IMR-90 (cell line): ENCODE measurements around the gene FGF7. TPM values are rescaled to one million over a fixed set of nuclear protein-coding genes. Genes with fewer than 3 reads are reported as not detected.

Experiments
- ATAC-seq: fragments of 200-7000 bp; cut with Tn5 transposase; 2 replicates; pipeline ENCODE4 v1.9.1; 2020; ENCODE audit warnings: low read depth, mild to moderate bottlenecking, moderate library complexity
- BruUV-seq: library from RNA; stranded (reverse); fragments of 400-500 nt; replicated peaks from 2 replicates; lab custom pipeline; 2021; lab: Mats Ljungman, UMichigan
- CTCF ChIA-PET: fragments of 300-600 bp; formaldehyde crosslinking; extraction: SDS; loops from one replicate; lab custom pipeline; 2021; ENCODE audit warnings: antibody characterized with exemption; lab: Yijun Ruan, JAX
- POLR2A ChIA-PET: fragments of 300-600 bp; sonication (Branson Sonifier 250); formaldehyde crosslinking; loops from one replicate; lab custom pipeline; 2022; ENCODE audit warnings: antibody characterized with exemption; ENCODE audit not compliant: unreplicated experiment; lab: Charles Lee
- DNase-seq: peaks from one replicate; pipeline ENCODE4 v3.0.0; 2013
- H2AFZ ChIP-seq: replicated peaks from 2 replicates; pipeline ENCODE3; 2013; ENCODE audit warnings: low read length, mild to moderate bottlenecking; ENCODE audit not compliant: poor library complexity
- H2AK5ac ChIP-seq: 2 replicates; pipeline ENCODE4 v1.6.1; 2013; ENCODE audit warnings: low read depth, low read length, inconsistent platforms
- H2AK9ac ChIP-seq: replicated peaks from 2 replicates; pipeline ENCODE3; 2013; ENCODE audit warnings: mild to moderate bottlenecking, low read depth, low read length, moderate library complexity; ENCODE audit not compliant: poor library complexity
- H2BK120ac ChIP-seq: 2 replicates; pipeline ENCODE4 v1.6.1; 2013; ENCODE audit warnings: low read depth, low read length, inconsistent platforms
- H2BK15ac ChIP-seq: 3 replicates; pipeline ENCODE4 v1.6.1; 2013; ENCODE audit warnings: low read depth, low read length, inconsistent platforms
- H2BK20ac ChIP-seq: 2 replicates; pipeline ENCODE4 v1.6.1; 2013; ENCODE audit warnings: low read depth, mild to moderate bottlenecking, inconsistent platforms, low read length, moderate library complexity
- H2BK5ac ChIP-seq: 2 replicates; pipeline ENCODE4 v1.6.1; 2013; ENCODE audit warnings: mild to moderate bottlenecking, low read depth, low read length, inconsistent platforms; ENCODE audit not compliant: poor library complexity, severe bottlenecking
- H3K14ac ChIP-seq: replicated peaks from 2 replicates; pipeline ENCODE4 v1.6.1; 2013; ENCODE audit warnings: low read depth, low read length, inconsistent platforms
- H3K18ac ChIP-seq: 2 replicates; pipeline ENCODE4 v1.6.1; 2013; ENCODE audit warnings: low read depth, low read length, control low read depth
- H3K23ac ChIP-seq: 2 replicates; pipeline ENCODE4 v1.6.1; 2013; ENCODE audit warnings: low read depth, low read length, inconsistent platforms
- H3K27ac ChIP-seq: 2 replicates; pipeline ENCODE4 v1.5.1; 2013; ENCODE audit warnings: mild to moderate bottlenecking, control low read depth, low read length; ENCODE audit not compliant: insufficient read depth
- H3K27me3 ChIP-seq: 2 replicates; pipeline ENCODE4 v1.6.1; 2013; ENCODE audit warnings: low read length; ENCODE audit not compliant: control insufficient read depth, insufficient read depth
- H3K36me3 ChIP-seq: 2 replicates; pipeline ENCODE4 v1.6.1; 2013; ENCODE audit warnings: low read length, mixed read lengths; ENCODE audit not compliant: control insufficient read depth, insufficient read depth
- H3K4ac ChIP-seq: 2 replicates; pipeline ENCODE4 v1.6.1; 2013; ENCODE audit warnings: low read depth, low read length, inconsistent platforms
- H3K4me1 ChIP-seq: 2 replicates; pipeline ENCODE4 v1.6.1; 2013; ENCODE audit warnings: low read length, mixed read lengths; ENCODE audit not compliant: control insufficient read depth, insufficient read depth
- H3K4me2 ChIP-seq: 2 replicates; pipeline ENCODE4 v1.6.1; 2013; ENCODE audit warnings: low read depth, mild to moderate bottlenecking, control low read depth, low read length, moderate library complexity
- H3K4me3 ChIP-seq: 2 replicates; pipeline ENCODE4 v1.5.1; 2013; ENCODE audit warnings: low read depth, mild to moderate bottlenecking, control low read depth, low read length, moderate library complexity; ENCODE audit not compliant: insufficient read depth
- H3K56ac ChIP-seq: 2 replicates; pipeline ENCODE4 v1.6.1; 2013; ENCODE audit warnings: low read length, inconsistent platforms; ENCODE audit not compliant: insufficient read depth; ENCODE audit errors: extremely low read depth
- H3K79me1 ChIP-seq, 2 experiments: 2 replicates each; pipeline ENCODE4 v1.6.1; 2013; ENCODE audit warnings: low read length in 2 of 2, inconsistent platforms in 1 of 2, low read depth in 1 of 2
- H3K9ac ChIP-seq: 2 replicates; pipeline ENCODE4 v1.6.1; 2013; ENCODE audit warnings: low read depth, low read length, control low read depth
- H3K9me1 ChIP-seq: 2 replicates; pipeline ENCODE4 v1.6.1; 2013; ENCODE audit warnings: low read length, inconsistent platforms; ENCODE audit not compliant: insufficient read depth
- H3K9me3 ChIP-seq: 2 replicates; pipeline ENCODE4 v1.6.1; 2013; ENCODE audit warnings: low read length; ENCODE audit not compliant: control insufficient read depth, insufficient read depth
- H4K20me1 ChIP-seq: 2 replicates; pipeline ENCODE4 v1.6.1; 2013; ENCODE audit warnings: low read length, inconsistent platforms; ENCODE audit not compliant: insufficient read depth
- H4K5ac ChIP-seq: 2 replicates; pipeline ENCODE4 v1.6.1; 2013; ENCODE audit warnings: mild to moderate bottlenecking, low read depth, low read length, control low read depth
- H4K8ac ChIP-seq, 2 experiments: 2 replicates each; pipeline ENCODE4 v1.6.1; 2013; ENCODE audit warnings: low read depth in 2 of 2, low read length in 2 of 2, control low read depth in 1 of 2, inconsistent platforms in 1 of 2
- H4K91ac ChIP-seq: 2 replicates; pipeline ENCODE4 v1.6.1; 2013; ENCODE audit warnings: low read depth, low read length, inconsistent platforms; ENCODE audit not compliant: insufficient read depth
- BHLHE40 ChIP-seq: fragments of 150-350 bp; IDR thresholded peaks from 2 replicates; pipeline ENCODE4 v1.6.1; 2016; ENCODE audit warnings: mild to moderate bottlenecking, low read depth, low read length
- CEBPB ChIP-seq: IDR thresholded peaks from 2 replicates; pipeline ENCODE4 v1.6.1; 2012; ENCODE audit warnings: low read depth, low read length, improper control_type of control experiment
- CHD1 ChIP-seq: IDR thresholded peaks from 2 replicates; pipeline ENCODE4 v1.6.1; 2012; ENCODE audit warnings: low read depth, low read length, improper control_type of control experiment
- FOS ChIP-seq: fragments of 150-350 bp; IDR thresholded peaks from 2 replicates; pipeline ENCODE4 v1.6.1; 2016; ENCODE audit warnings: low read depth, low read length
- MXI1 ChIP-seq: IDR thresholded peaks from 2 replicates; pipeline ENCODE4 v1.6.1; 2012; ENCODE audit warnings: low read depth, mild to moderate bottlenecking, low read length, moderate library complexity, borderline replicate concordance
- RCOR1 ChIP-seq: IDR thresholded peaks from 2 replicates; pipeline ENCODE4 v1.6.1; 2012; ENCODE audit warnings: mild to moderate bottlenecking, low read length, improper control_type of control experiment; ENCODE audit not compliant: insufficient replicate concordance
- WGBS, 2 experiments: methylation state at CpG; one replicate each; pipeline versions ENCODE4 v1.1.5 to v1.1.7; 2013; ENCODE audit warnings: missing lambda C conversion rate in 2 of 2; ENCODE audit not compliant: insufficient read length in 1 of 2; ENCODE audit errors: extremely low coverage in 2 of 2; 5-methylcytosine and 5-hydroxymethylcytosine counted together
- dilution Hi-C: fragments of 300-500 bp; cut with HindIII; formaldehyde crosslinking; loops from one replicate; pipeline ENCODE4 v1.14.3; 2018; ENCODE audit warnings: low sequenced_read_pairs; ENCODE audit not compliant: unreplicated experiment
- in situ Hi-C: fragments of 300-500 bp; cut with MboI; formaldehyde crosslinking; loops from 3 replicates; pipeline ENCODE4 v1.14.3; 2019; ENCODE audit warnings: low sequenced_read_pairs, inconsistent platforms, mixed read lengths
- intact Hi-C: fragments of 100-400 bp; cut with micrococcal nuclease; formaldehyde crosslinking; loops from 2 replicates; pipeline ENCODE4 v1.10.0; 2022
- polyA plus RNA-seq, 3 experiments: library from polyadenylated mRNA; depleted of rRNA; stranded (reverse); fragments of >200 nt; gene quantifications; 2 replicates each; pipeline ENCODE4 v1.2.3, GENCODE V29; 2012; ENCODE audit warnings: low replicate concordance in 1 of 3
- total RNA-seq: library from RNA; depleted of rRNA; stranded (reverse); fragments of >200 nt; gene quantifications from 2 replicates; pipeline ENCODE4 v1.2.3, GENCODE V29; 2012
- TF ChIP-seq, protein P1 (sequence below): fragments of 150-350 bp; IDR thresholded peaks from 2 replicates; pipeline ENCODE4 v1.6.1; 2017; ENCODE audit warnings: mild to moderate bottlenecking, antibody characterized with exemption, low read length, low read depth
- TF ChIP-seq, protein P2 (sequence below): conservative IDR thresholded peaks from 2 replicates; pipeline ENCODE4 v1.5.1; 2012; ENCODE audit warnings: mild to moderate bottlenecking, low read depth, low read length, improper control_type of control experiment

Gene FGF7
- total and polyA plus RNA-seq, 2 of the 4 experiments (the other 2 are of a cell fraction), result 27.3 to 34.8 TPM

DNA sequence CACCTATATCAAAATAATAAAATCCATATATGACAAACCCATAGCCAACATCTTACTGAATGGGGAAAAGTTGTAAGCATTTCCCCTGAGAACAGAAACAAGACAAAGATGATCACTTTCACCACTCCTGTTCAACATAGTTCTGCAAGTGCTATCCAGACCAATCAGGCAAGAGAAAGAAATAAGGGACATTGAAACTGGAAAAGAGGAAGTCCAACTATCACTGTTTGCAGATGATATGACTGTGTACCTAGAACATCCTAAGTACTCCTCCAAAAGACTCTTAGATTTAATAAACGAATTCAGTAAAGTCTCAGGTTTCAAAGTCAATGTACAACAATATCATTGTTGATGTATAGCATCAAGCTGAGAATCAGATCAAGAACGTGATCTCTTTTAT is 35.6 kb upstream of the FGF7 start:
- no peak overlapping the region for H3K4me2 ChIP-seq
- no peak overlapping the region for H4K91ac ChIP-seq
- no peak overlapping the region for H3K4me3 ChIP-seq
- no peak overlapping the region for H2AFZ ChIP-seq
- no peak overlapping the region for H3K27ac ChIP-seq
- no peaks in the 10 kb centered on the region for H3K27me3 ChIP-seq
- H4K20me1 ChIP-seq, result no peaks in the 10 kb centered on the region
- in situ Hi-C loops (no loop called here), intact Hi-C loops (no loop called here), dilution Hi-C loops (no loop called here)
- H2AK5ac ChIP-seq, result no peak overlapping the region
- no peak overlapping the region for H2BK5ac ChIP-seq
- no CpG with 5 or more reads among the region's 2 CpGs for WGBS, 2 experiments
- DNase-seq (no peak), ATAC-seq (no peak)
- BruUV-seq, result no TSS peak
- H3K4me1 ChIP-seq, result peaks cover 5% of the 10 kb centered on the region
- H3K14ac ChIP-seq, result no peak overlapping the region
- H2AK9ac ChIP-seq, result no peak overlapping the region
- no peak overlapping the region for H2BK120ac ChIP-seq
- ChIA-PET CTCF (no interaction called here), POLR2A (no interaction called here)
- H3K23ac ChIP-seq, result no peak overlapping the region
- no peak overlapping the region for H3K9ac ChIP-seq
- H3K9me1 ChIP-seq, result no peaks in the 10 kb centered on the region
- H3K9me3 ChIP-seq, result no peaks in the 10 kb centered on the region
- no peaks in the 10 kb centered on the region for H3K79me1 ChIP-seq
- no peak overlapping the region for H4K8ac ChIP-seq
- no peak overlapping the region for H2BK20ac ChIP-seq
- no peak overlapping the region for H3K18ac ChIP-seq
- no peaks in the 10 kb centered on the region for H3K36me3 ChIP-seq
- no peak overlapping the region for H2BK15ac ChIP-seq
- H3K56ac ChIP-seq, result no peak overlapping the region
- no peak overlapping the region for H4K5ac ChIP-seq
- TF ChIP-seq MXI1, result no peak
- TF ChIP-seq CEBPB, result no peak
- TF ChIP-seq RCOR1, result no peak
- no peak for TF ChIP-seq CHD1
- TF ChIP-seq, protein P1, sequence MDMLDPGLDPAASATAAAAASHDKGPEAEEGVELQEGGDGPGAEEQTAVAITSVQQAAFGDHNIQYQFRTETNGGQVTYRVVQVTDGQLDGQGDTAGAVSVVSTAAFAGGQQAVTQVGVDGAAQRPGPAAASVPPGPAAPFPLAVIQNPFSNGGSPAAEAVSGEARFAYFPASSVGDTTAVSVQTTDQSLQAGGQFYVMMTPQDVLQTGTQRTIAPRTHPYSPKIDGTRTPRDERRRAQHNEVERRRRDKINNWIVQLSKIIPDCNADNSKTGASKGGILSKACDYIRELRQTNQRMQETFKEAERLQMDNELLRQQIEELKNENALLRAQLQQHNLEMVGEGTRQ, result no peak
- TF ChIP-seq BHLHE40, result no peak
- TF ChIP-seq, protein P2, sequence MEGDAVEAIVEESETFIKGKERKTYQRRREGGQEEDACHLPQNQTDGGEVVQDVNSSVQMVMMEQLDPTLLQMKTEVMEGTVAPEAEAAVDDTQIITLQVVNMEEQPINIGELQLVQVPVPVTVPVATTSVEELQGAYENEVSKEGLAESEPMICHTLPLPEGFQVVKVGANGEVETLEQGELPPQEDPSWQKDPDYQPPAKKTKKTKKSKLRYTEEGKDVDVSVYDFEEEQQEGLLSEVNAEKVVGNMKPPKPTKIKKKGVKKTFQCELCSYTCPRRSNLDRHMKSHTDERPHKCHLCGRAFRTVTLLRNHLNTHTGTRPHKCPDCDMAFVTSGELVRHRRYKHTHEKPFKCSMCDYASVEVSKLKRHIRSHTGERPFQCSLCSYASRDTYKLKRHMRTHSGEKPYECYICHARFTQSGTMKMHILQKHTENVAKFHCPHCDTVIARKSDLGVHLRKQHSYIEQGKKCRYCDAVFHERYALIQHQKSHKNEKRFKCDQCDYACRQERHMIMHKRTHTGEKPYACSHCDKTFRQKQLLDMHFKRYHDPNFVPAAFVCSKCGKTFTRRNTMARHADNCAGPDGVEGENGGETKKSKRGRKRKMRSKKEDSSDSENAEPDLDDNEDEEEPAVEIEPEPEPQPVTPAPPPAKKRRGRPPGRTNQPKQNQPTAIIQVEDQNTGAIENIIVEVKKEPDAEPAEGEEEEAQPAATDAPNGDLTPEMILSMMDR, result no peak
- no peak for TF ChIP-seq FOS
- no peak overlapping the region for H3K4ac ChIP-seq
